RWPE2 (cell line): Measurements from ENCODE around the gene ZNF860.
"Not testable (repeated sequence)": the region's sequence is repeated elsewhere in the genome, so short reads cannot be mapped to it uniquely, and the experiment has no call there.

Source experiments
- ATAC-seq: fragments of 200-7000 bp; cut with Tn5 transposase; 3 replicates; pipeline ENCODE4 v1.9.1; 2021; ENCODE audit warnings: low read depth
- DNase-seq: peaks from one replicate; pipeline ENCODE4 v3.0.0-alpha.2; 2020; ENCODE audit warnings: low spot score
- H3K27ac ChIP-seq: fragments of 450-650 bp; 2 replicates; pipeline ENCODE4 v1.5.1; 2017; ENCODE audit warnings: mild to moderate bottlenecking; ENCODE audit not compliant: poor library complexity, severe bottlenecking
- H3K27me3 ChIP-seq: fragments of 250-450 bp; sonication (Bioruptor Pico); 2 replicates; pipeline ENCODE4 v1.5.1; 2021; ENCODE audit warnings: mild to moderate bottlenecking, moderate library complexity; ENCODE audit not compliant: insufficient read depth, poor library complexity, severe bottlenecking
- H3K36me3 ChIP-seq: fragments of 250-450 bp; sonication (Bioruptor Pico); 2 replicates; pipeline ENCODE4 v1.5.1; 2020; ENCODE audit warnings: low read depth, mild to moderate bottlenecking, moderate library complexity
- H3K4me1 ChIP-seq: fragments of 250-450 bp; sonication (Bioruptor Pico); 2 replicates; pipeline ENCODE4 v1.5.1; 2021; ENCODE audit warnings: mild to moderate bottlenecking, moderate library complexity; ENCODE audit not compliant: insufficient read depth, poor library complexity, severe bottlenecking
- H3K4me3 ChIP-seq: fragments of 250-450 bp; sonication (Bioruptor Pico); 2 replicates; pipeline ENCODE4 v1.5.1; 2021; ENCODE audit warnings: mild to moderate bottlenecking, moderate library complexity; ENCODE audit not compliant: severe bottlenecking
- H3K9me3 ChIP-seq: fragments of 250-450 bp; sonication (Bioruptor Pico); 2 replicates; pipeline ENCODE4 v1.5.1; 2021; ENCODE audit warnings: mild to moderate bottlenecking, moderate library complexity; ENCODE audit not compliant: severe bottlenecking
- TF ChIP-seq, protein P1 (sequence below): fragments of 450-650 bp; IDR thresholded peaks from one replicate; pipeline ENCODE4 v1.5.1; 2017; ENCODE audit warnings: mild to moderate bottlenecking, moderate library complexity; ENCODE audit not compliant: poor library complexity, severe bottlenecking

ZNF860 gene

DNA sequence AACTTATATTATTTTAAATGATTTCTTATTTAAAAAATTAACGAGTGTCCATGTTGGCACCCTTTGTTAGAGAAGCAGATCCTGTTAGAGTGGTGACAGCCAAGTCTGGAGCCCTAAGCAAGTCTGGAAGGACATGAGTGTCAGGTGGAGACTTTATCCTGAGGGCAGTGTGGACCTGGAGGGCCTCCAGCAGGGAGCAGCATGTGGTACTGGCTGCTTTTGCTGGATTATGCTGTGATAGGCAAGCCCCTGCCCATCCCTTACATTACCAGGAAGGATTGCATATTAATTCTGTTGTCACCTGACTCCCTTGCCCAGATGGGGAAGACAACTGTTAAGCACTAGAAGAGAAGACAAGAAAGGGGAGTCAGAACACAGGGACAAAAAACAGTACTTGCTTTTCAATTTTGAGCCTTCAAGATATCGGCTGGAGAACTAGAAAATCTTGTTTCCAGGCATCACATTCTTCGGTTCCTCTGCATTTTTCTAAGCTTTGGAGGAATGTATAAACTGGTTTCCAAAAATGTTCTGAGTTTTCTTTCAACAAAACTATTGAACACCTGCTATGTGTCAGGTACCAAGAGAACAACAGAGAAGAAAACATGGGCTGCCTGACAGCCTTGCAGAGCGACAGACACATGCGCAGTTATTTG lies 22.7 kb downstream of the ZNF860 start:
- H3K27ac ChIP-seq: no peak overlapping the region
- no peak for DNase-seq

DNA sequence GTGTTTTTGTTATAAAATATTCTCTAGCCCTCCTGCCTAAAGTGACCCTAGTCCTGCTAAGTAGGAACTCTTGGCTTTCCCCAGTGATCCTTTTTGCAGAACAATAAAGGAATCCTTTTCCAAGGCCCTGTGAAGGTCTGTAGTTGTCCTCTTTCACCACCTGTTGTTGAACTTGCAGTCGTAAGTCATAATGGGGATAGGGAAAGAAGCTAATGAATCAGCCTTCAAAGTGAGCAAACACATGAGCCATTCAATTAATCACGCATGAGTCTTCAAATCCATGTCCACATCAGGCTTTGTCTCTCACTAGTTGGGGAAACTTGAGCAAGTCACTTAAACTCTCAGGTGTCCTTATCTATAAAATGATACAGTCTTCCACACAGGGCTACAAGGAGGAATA lies 27.6 kb downstream of the ZNF860 start:
- DNase-seq: no peak
- no peaks in the 10 kb centered on the region for H3K27me3 ChIP-seq
- no peaks in the 10 kb centered on the region for H3K4me1 ChIP-seq
- no peaks in the 10 kb centered on the region for H3K9me3 ChIP-seq
- H3K4me3 ChIP-seq: no peak overlapping the region
- no peaks in the 10 kb centered on the region for H3K36me3 ChIP-seq
- TF ChIP-seq, protein P1, sequence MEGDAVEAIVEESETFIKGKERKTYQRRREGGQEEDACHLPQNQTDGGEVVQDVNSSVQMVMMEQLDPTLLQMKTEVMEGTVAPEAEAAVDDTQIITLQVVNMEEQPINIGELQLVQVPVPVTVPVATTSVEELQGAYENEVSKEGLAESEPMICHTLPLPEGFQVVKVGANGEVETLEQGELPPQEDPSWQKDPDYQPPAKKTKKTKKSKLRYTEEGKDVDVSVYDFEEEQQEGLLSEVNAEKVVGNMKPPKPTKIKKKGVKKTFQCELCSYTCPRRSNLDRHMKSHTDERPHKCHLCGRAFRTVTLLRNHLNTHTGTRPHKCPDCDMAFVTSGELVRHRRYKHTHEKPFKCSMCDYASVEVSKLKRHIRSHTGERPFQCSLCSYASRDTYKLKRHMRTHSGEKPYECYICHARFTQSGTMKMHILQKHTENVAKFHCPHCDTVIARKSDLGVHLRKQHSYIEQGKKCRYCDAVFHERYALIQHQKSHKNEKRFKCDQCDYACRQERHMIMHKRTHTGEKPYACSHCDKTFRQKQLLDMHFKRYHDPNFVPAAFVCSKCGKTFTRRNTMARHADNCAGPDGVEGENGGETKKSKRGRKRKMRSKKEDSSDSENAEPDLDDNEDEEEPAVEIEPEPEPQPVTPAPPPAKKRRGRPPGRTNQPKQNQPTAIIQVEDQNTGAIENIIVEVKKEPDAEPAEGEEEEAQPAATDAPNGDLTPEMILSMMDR: no peak
- ATAC-seq: peak; percentile 89
- no peak overlapping the region for H3K27ac ChIP-seq

More for the DNA sequence above, 22.7 kb downstream of the ZNF860 start:
- H3K9me3 ChIP-seq: no peaks in the 10 kb centered on the region
- no peak overlapping the region for H3K4me3 ChIP-seq
- TF ChIP-seq, protein P1: no peak
- ATAC-seq: peak; percentile 57; the same call in 2 of the 3 replicates
- H3K36me3 ChIP-seq: no peaks in the 10 kb centered on the region
- H3K27me3 ChIP-seq: no peaks in the 10 kb centered on the region
- H3K4me1 ChIP-seq: no peaks in the 10 kb centered on the region

DNA sequence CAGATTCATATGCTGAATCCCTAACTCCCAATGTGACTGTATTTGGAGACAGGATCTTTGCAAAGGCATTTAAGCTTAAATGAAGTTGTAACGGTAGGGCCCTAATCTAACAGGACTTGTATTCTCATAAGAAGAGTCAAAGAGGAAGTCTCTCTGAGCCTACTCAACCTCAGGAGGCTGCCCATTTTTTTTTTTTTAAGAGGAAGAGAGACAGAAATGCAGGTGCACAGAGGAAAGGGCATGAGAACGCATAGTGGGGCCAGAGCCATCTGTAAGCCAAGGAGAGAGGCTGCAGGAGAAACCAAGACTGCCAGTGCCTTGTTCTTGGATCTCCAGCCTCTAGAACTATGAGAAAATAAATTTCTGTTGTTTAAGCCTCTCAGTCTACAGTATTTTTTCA lies 28.4 kb downstream of the ZNF860 start:
- no peaks in the 10 kb centered on the region for H3K4me1 ChIP-seq
- TF ChIP-seq, protein P1: no peak
- no peak overlapping the region for H3K27ac ChIP-seq
- H3K9me3 ChIP-seq: no peaks in the 10 kb centered on the region
- DNase-seq (no peak), ATAC-seq (no peak)
- H3K27me3 ChIP-seq: no peaks in the 10 kb centered on the region
- H3K36me3 ChIP-seq: no peaks in the 10 kb centered on the region
- H3K4me3 ChIP-seq: no peak overlapping the region

DNA sequence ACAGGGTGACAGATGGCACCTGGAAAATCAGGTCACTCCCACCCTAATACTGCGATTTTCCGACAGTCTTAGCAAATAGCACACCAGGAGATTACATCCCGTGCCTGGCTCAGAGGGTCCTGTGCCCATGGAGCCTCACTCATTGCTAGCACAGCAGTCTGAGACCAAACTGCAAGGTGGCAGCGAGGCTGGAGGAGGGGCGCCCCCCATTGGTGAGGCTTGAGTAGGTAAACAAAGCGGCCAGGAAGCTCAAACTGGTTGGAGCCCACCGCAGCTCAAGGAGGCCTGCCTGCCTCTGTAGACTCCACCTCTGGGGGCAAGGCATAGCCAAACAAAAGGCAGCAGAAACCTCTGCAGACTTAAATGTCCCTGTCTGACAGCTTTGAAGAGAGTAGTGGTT lies 29.1 kb downstream of the ZNF860 start:
- H3K9me3 ChIP-seq, H3K36me3 ChIP-seq, ATAC-seq, H3K4me1 ChIP-seq, DNase-seq, H3K27ac ChIP-seq, H3K4me3 ChIP-seq, H3K27me3 ChIP-seq: not testable (repeated sequence)

DNA sequence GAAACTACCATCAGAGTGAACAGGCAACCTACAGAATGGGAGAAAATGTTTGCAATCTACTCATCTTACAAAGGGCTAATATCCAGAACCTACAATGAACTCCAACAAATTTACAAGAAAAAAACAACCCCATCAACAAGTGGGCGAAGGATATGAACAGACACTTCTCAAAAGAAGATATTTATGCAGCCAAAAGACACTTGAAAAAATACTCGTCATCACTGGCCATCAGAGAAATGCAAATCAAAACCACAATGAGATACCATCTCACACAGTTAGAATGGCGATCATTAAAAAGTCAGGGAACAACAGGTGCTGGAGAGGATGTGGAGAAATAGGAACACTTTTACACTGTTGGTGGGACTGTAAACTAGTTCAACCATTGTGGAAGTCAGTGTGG lies 34.1 kb downstream of the ZNF860 start:
- H3K4me3 ChIP-seq, H3K27me3 ChIP-seq, ATAC-seq, H3K36me3 ChIP-seq, H3K9me3 ChIP-seq, H3K27ac ChIP-seq, H3K4me1 ChIP-seq, DNase-seq: not testable (repeated sequence)

DNA sequence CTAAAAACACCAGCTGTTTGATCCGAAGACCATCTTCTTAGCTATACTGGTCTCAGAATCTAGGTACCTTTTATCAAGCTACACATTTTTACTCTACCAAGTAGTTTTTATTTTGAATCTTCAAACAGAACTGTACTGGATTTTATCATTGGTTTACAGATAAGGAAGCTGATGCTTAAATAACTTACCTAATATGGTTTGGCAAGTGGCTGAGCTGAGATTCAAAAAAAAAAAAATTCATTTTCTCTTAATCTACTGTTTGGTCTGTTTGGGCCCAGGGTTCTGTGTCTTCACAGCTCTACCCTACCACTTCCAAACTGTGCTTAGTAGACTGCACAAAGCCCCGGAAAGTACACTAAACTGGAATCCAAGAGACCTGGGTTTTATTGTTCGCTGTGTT lies 35.7 kb downstream of the ZNF860 start:
- no peak for DNase-seq
- ATAC-seq: no peak
- Histone ChIP-seq H3K4me1 (no peaks in the 10 kb centered on the region), H3K9me3 (no peaks in the 10 kb centered on the region), H3K27me3 (no peaks in the 10 kb centered on the region), H3K27ac (no peak overlapping the region), H3K36me3 (no peaks in the 10 kb centered on the region), H3K4me3 (no peak overlapping the region)
- TF ChIP-seq, protein P1: no peak
